NCI-H187 treated with DMSO at 0.1 percent for 48 hours (cell line): ENCODE data around the gene SNX8.
A peak's percentile ranks its signal among the peaks of the same experiment; 100 is the strongest.

Experiments
- DNase-seq: peaks from one replicate; lab custom pipeline; 2025; lab: John Stamatoyannopoulos, UW

SNX8 gene

GRCh38 chr7:2244404-2244995 is 69.7 kb downstream of the SNX8 start:
- DNase-seq, result no peak

GRCh38 chr7:2243458-2243857 is 70.8 kb downstream of the SNX8 start:
- DNase-seq, result no peak

GRCh38 chr7:2242541-2243429 is 71.5 kb downstream of the SNX8 start:
- DNase-seq, result no peak

- DNase-seq, result no peak
These were observed 72.4 kb downstream of the SNX8 start, which contains the start of the genes MRM2 and NUDT1 for GRCh38 chr7:2241580-2242540. Gene MRM2 (minus strand): TSS chr7:2242205. CDS start chr7:2242169, 36 bp downstream. Gene NUDT1 (plus strand): TSS chr7:2242226. CDS start chr7:2244575, 2,349 bp downstream.

- no peak for DNase-seq
These were observed 75.0 kb downstream of the SNX8 start for GRCh38 chr7:2239242-2239641.

GRCh38 chr7:2237109-2237602 is 77.1 kb downstream of the SNX8 start:
- peak; percentile 77 for DNase-seq

- no peak for DNase-seq
These were observed 80.3 kb downstream of the SNX8 start for GRCh38 chr7:2233926-2234325.

GRCh38 chr7:2232766-2233520 is 81.3 kb downstream of the SNX8 start, which contains the start of gene MAD1L1:
Gene MAD1L1 (minus strand): TSS chr7:2232945. CDS start chr7:2230133, 2,812 bp downstream.
- DNase-seq, result no peak

GRCh38 chr7:2231992-2232765 is 82.1 kb downstream of the SNX8 start:
- DNase-seq, result no peak

- no peak for DNase-seq
These were observed 83.4 kb downstream of the SNX8 start for GRCh38 chr7:2230882-2231281.

- DNase-seq, result no peak
These were observed 84.0 kb downstream of the SNX8 start for GRCh38 chr7:2230226-2230625.

GRCh38 chr7:2229467-2229866 is 84.8 kb downstream of the SNX8 start:
- DNase-seq, result no peak

GRCh38 chr7:2228921-2229320 is 85.3 kb downstream of the SNX8 start:
- DNase-seq, result no peak

GRCh38 chr7:2227699-2228098 is 86.5 kb downstream of the SNX8 start:
- no peak for DNase-seq

- DNase-seq, result no peak
These were observed 88.4 kb downstream of the SNX8 start for GRCh38 chr7:2225830-2226229.

- no peak for DNase-seq
These were observed 88.9 kb downstream of the SNX8 start for GRCh38 chr7:2225336-2225735.

GRCh38 chr7:2224934-2225333 is 89.3 kb downstream of the SNX8 start:
- DNase-seq, result no peak

- DNase-seq, result no peak
These were observed 89.7 kb downstream of the SNX8 start for GRCh38 chr7:2224491-2224928.

- no peak for DNase-seq
These were observed 90.9 kb downstream of the SNX8 start for GRCh38 chr7:2223321-2223720.

- no peak for DNase-seq
These were observed 91.7 kb downstream of the SNX8 start for GRCh38 chr7:2222516-2222915.
